Brain pericyte (primary cell): ENCODE results near the gene RPRM.
"Not testable (repeated sequence)": the region's sequence is repeated elsewhere in the genome, so short reads cannot be mapped to it uniquely, and the experiment has no call there.

Experiments
- DNase-seq: peaks from one replicate; pipeline ENCODE4 v3.0.0-alpha.2; 2012; ENCODE audit warnings: low read depth, low spot score

Gene RPRM

GRCh38 chr2:153478289-153479261, at the start of gene RPRM:
Gene RPRM (minus strand): TSS chr2:153478762. CDS start chr2:153478565, 197 bp downstream.
- no peak for DNase-seq

- no peak for DNase-seq
Measured at GRCh38 chr2:153519257-153519875, 40.8 kb upstream of the RPRM start.

GRCh38 chr2:153512331-153512730, 33.8 kb upstream of the RPRM start:
- DNase-seq, result no peak

GRCh38 chr2:153510996-153511395, 32.4 kb upstream of the RPRM start:
- DNase-seq, result no peak

GRCh38 chr2:153509133-153509532, 30.6 kb upstream of the RPRM start:
- no peak for DNase-seq

- not testable (repeated sequence) for DNase-seq
Measured at GRCh38 chr2:153506499-153506898, 27.9 kb upstream of the RPRM start.

GRCh38 chr2:153499439-153499838, 20.9 kb upstream of the RPRM start:
- DNase-seq, result no peak

GRCh38 chr2:153497938-153498629, 19.5 kb upstream of the RPRM start:
- no peak for DNase-seq

GRCh38 chr2:153495725-153496124, 17.2 kb upstream of the RPRM start:
- DNase-seq, result no peak

- DNase-seq, result no peak
Measured at GRCh38 chr2:153488072-153488471, 9.5 kb upstream of the RPRM start.

- DNase-seq, result no peak
Measured at GRCh38 chr2:153487448-153487847, 8.9 kb upstream of the RPRM start.

- no peak for DNase-seq
Measured at GRCh38 chr2:153479573-153479972, 1.0 kb upstream of the RPRM start.

GRCh38 chr2:153477636-153478288, 800 bp downstream of the RPRM start:
- DNase-seq, result no peak

GRCh38 chr2:153476816-153477635, 1.5 kb downstream of the RPRM start:
- DNase-seq, result no peak

- no peak for DNase-seq
Measured at GRCh38 chr2:153476491-153476815, 2.1 kb downstream of the RPRM start.

GRCh38 chr2:153474876-153475435, 3.6 kb downstream of the RPRM start:
- no peak for DNase-seq

- no peak for DNase-seq
Measured at GRCh38 chr2:153474407-153474806, 4.2 kb downstream of the RPRM start.

- no peak for DNase-seq
Measured at GRCh38 chr2:153470867-153471266, 7.7 kb downstream of the RPRM start.

GRCh38 chr2:153464395-153464794, 14.2 kb downstream of the RPRM start:
- no peak for DNase-seq

GRCh38 chr2:153462338-153462859, 16.2 kb downstream of the RPRM start:
- DNase-seq, result no peak
